GM18870 (cell line): ENCODE measurements around the gene ACAP2.

Experiments used
- ATAC-seq: cut with Tn5 transposase; IDR thresholded peaks from one replicate; pipeline ENCODE4 v1.9.1; 2021; ENCODE audit warnings: moderate library complexity; ENCODE audit not compliant: unreplicated experiment

ACAP2 gene

GRCh38 chr3:195224980-195225580, 217.7 kb downstream of the ACAP2 start:
- no peak for ATAC-seq
